ENCODE data around the gene KANSL1. TPM values are rescaled to one million over a fixed set of nuclear protein-coding genes. Genes with fewer than 3 reads are reported as not detected.

KANSL1 gene
- total and polyA plus RNA-seq, 2 experiments from 2014 or later, result 12.2 to 38.2 TPM

- TF ChIP-seq EZH2 (IDR thresholded peaks at IDR 0.05; ENCODE audit: insufficient read depth, poor library complexity, severe bottlenecking) (no peak), EZH2phosphoT487 (IDR thresholded peaks at IDR 0.05; ENCODE audit: insufficient read depth, low read depth) (no peak)
- H3K9me2 ChIP-seq (ENCODE audit: insufficient read depth), result no peaks in the 10 kb centered on the region
- H3K9me3 ChIP-seq (ENCODE audit: low read depth), result no peaks in the 10 kb centered on the region
- peaks cover 66% of the 10 kb centered on the region for H4K20me1 ChIP-seq (ENCODE audit: insufficient read depth)
- H3K27me3 ChIP-seq (replicated peaks; ENCODE audit: insufficient read depth), result no peaks in the 10 kb centered on the region
- H2AFZ ChIP-seq, result no peak overlapping the region
- peaks cover 31% of the 10 kb centered on the region for H3F3A ChIP-seq (ENCODE audit: insufficient read depth)
- peaks cover 100% of the 10 kb centered on the region for H3K79me2 ChIP-seq (ENCODE audit: insufficient read depth)
- no peak for DNase-seq
- H3K36me3 ChIP-seq (ENCODE audit: low read depth), result no peaks in the 10 kb centered on the region; the same call in 1 of the 2 replicates
- WGBS, 2 experiments (ENCODE audit: low coverage in 1 of 2, low lambda C conversion rate in 2 of 2, missing lambda C conversion rate in 2 of 2), result 96 to 99% methylated on average over 4 of the region's 4 CpGs
- in situ Hi-C loops (cut with MboI), result no loop called here
- no peak overlapping the region for H3K27ac ChIP-seq
- H3K4me1 ChIP-seq (ENCODE audit: insufficient read depth), result peaks cover 21% of the 10 kb centered on the region
- H3K4me3 ChIP-seq, result no peak overlapping the region
- no peak overlapping the region for H3K9ac ChIP-seq
- no peak overlapping the region for H3K4me2 ChIP-seq (ENCODE audit: unreplicated experiment)
Observed at GRCh38 chr17:46135126-46135812, 58.0 kb downstream of the KANSL1 start.

DNA sequence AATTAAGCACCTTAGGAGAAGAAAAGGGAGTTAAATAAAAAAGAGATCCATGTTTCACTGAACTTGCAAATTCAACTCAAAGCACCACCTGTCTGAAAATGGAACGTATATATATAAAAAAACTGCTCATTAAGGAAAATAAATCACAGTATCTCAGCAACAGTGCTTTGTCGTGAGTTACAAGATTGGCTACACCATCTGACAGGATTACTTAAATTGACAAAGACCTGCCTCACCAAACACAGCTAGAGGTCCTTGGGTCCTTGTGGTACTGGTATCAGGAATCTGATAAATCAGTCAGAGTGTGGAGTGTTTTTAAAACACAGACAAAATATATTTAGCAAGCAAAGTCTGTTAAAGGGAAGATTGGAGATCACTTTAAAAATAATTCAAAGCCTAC lies 63.9 kb downstream of the KANSL1 start:
- H2AFZ ChIP-seq, result no peak overlapping the region
- TF ChIP-seq EZH2phosphoT487 (IDR thresholded peaks at IDR 0.05; ENCODE audit: insufficient read depth, low read depth) (no peak), EZH2 (IDR thresholded peaks at IDR 0.05; ENCODE audit: insufficient read depth, poor library complexity, severe bottlenecking) (no peak)
- no peaks in the 10 kb centered on the region for H3K9me2 ChIP-seq (ENCODE audit: insufficient read depth)
- no peak overlapping the region for H3K4me2 ChIP-seq (ENCODE audit: unreplicated experiment)
- H3F3A ChIP-seq (ENCODE audit: insufficient read depth), result 0 out of 2 replicates have a peak, but pooled peaks cover 3% of the 10 kb centered on the region
- no peaks in the 10 kb centered on the region for H3K9me3 ChIP-seq (ENCODE audit: low read depth)
- no peaks in the 10 kb centered on the region for H3K27me3 ChIP-seq (replicated peaks; ENCODE audit: insufficient read depth)
- H3K36me3 ChIP-seq (ENCODE audit: low read depth), result no peaks in the 10 kb centered on the region
- DNase-seq, result no peak
- 78 to 81% methylated on average over 2 of the region's 2 CpGs for WGBS, 2 experiments (ENCODE audit: low coverage in 1 of 2, low lambda C conversion rate in 2 of 2, missing lambda C conversion rate in 2 of 2)
- no peak overlapping the region for H3K4me3 ChIP-seq
- in situ Hi-C loops (cut with MboI), result no loop called here
- no peak overlapping the region for H3K9ac ChIP-seq
- no peak overlapping the region for H3K27ac ChIP-seq
- H3K4me1 ChIP-seq (ENCODE audit: insufficient read depth), result peaks cover 13% of the 10 kb centered on the region
- peaks cover 47% of the 10 kb centered on the region for H4K20me1 ChIP-seq (ENCODE audit: insufficient read depth)
- H3K79me2 ChIP-seq (ENCODE audit: insufficient read depth), result peaks cover 98% of the 10 kb centered on the region

- in situ Hi-C loops (cut with MboI), result no loop called here
- no peaks in the 10 kb centered on the region for H3K36me3 ChIP-seq (ENCODE audit: low read depth)
- no peak for DNase-seq
- no peak for TF ChIP-seq EZH2phosphoT487 (IDR thresholded peaks at IDR 0.05; ENCODE audit: insufficient read depth, low read depth)
- no peak for TF ChIP-seq EZH2 (IDR thresholded peaks at IDR 0.05; ENCODE audit: insufficient read depth, poor library complexity, severe bottlenecking)
- no peak overlapping the region for H3K9ac ChIP-seq
- H3K4me3 ChIP-seq, result no peak overlapping the region
- WGBS, 2 experiments (ENCODE audit: low coverage in 1 of 2, low lambda C conversion rate in 2 of 2, missing lambda C conversion rate in 2 of 2), result 78 to 81% methylated on average over 4 of the region's 4 CpGs
- 0 out of 2 replicates have a peak, but pooled peaks cover 3% of the 10 kb centered on the region for H3F3A ChIP-seq (ENCODE audit: insufficient read depth)
- no peak overlapping the region for H3K27ac ChIP-seq
- H3K4me2 ChIP-seq (ENCODE audit: unreplicated experiment), result no peak overlapping the region
- no peaks in the 10 kb centered on the region for H3K9me3 ChIP-seq (ENCODE audit: low read depth)
- peaks cover 98% of the 10 kb centered on the region for H3K79me2 ChIP-seq (ENCODE audit: insufficient read depth)
- no peak overlapping the region for H2AFZ ChIP-seq
- no peaks in the 10 kb centered on the region for H3K9me2 ChIP-seq (ENCODE audit: insufficient read depth)
- H3K27me3 ChIP-seq (replicated peaks; ENCODE audit: insufficient read depth), result no peaks in the 10 kb centered on the region
- H3K4me1 ChIP-seq (ENCODE audit: insufficient read depth), result peaks cover 17% of the 10 kb centered on the region
- peaks cover 45% of the 10 kb centered on the region for H4K20me1 ChIP-seq (ENCODE audit: insufficient read depth)
Observed at GRCh38 chr17:46128453-46128852, 64.8 kb downstream of the KANSL1 start.

DNA sequence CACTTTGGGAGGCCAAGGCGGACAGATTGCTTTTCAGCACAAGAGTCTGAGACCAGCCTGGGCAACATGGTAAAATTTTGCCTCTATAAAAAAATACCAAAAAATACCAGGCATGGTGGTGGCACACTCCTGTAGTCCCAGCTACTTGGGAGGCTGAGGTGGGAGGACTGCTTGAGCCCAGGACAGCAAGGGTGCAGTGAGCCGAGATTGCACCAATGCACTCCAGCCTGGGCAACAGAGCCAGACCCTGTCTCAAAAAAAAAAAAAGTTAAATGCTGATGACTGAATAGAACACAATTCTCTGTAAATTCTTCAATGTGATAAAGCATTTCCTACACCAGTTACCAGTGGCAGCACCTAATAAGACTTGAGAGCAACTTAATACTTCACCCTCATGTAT lies 65.7 kb downstream of the KANSL1 start:
- Histone ChIP-seq H2AFZ (no peak overlapping the region), H3K9me3 (ENCODE audit: low read depth) (no peaks in the 10 kb centered on the region), H3K27me3 (replicated peaks; ENCODE audit: insufficient read depth) (no peaks in the 10 kb centered on the region), H3K36me3 (ENCODE audit: low read depth) (no peaks in the 10 kb centered on the region), H3K9me2 (ENCODE audit: insufficient read depth) (no peaks in the 10 kb centered on the region), H3F3A (ENCODE audit: insufficient read depth) (0 out of 2 replicates have a peak, but pooled peaks cover 3% of the 10 kb centered on the region), H3K27ac (no peak overlapping the region), H3K79me2 (ENCODE audit: insufficient read depth) (peaks cover 98% of the 10 kb centered on the region), H3K4me1 (ENCODE audit: insufficient read depth) (peaks cover 17% of the 10 kb centered on the region), H3K9ac (no peak overlapping the region), H4K20me1 (ENCODE audit: insufficient read depth) (peaks cover 45% of the 10 kb centered on the region), H3K4me2 (ENCODE audit: unreplicated experiment) (no peak overlapping the region), H3K4me3 (no peak overlapping the region)
- TF ChIP-seq EZH2 (IDR thresholded peaks at IDR 0.05; ENCODE audit: insufficient read depth, poor library complexity, severe bottlenecking) (no peak), EZH2phosphoT487 (IDR thresholded peaks at IDR 0.05; ENCODE audit: insufficient read depth, low read depth) (no peak)
- 50 to 61% methylated on average over 2 of the region's 2 CpGs for WGBS, 2 experiments (ENCODE audit: low coverage in 1 of 2, low lambda C conversion rate in 2 of 2, missing lambda C conversion rate in 2 of 2)
- DNase-seq, result no peak
- in situ Hi-C loops (cut with MboI), result no loop called here

All from GM23248 (cell line).